Esophagus mucosa (tissue), 1 donor: ENCODE results near the gene IRF6. TPM values are rescaled to one million over a fixed set of nuclear protein-coding genes. Genes with fewer than 3 reads are reported as not detected.

Experiments used
- ATAC-seq: fragments of 200-7000 bp; cut with Tn5 transposase; one replicate; pipeline ENCODE4 v1.9.1; 2020
- total RNA-seq: library from RNA; stranded (reverse); gene quantifications from one replicate; pipeline ENCODE4 v1.2.4, GENCODE V29; 2023
- donor health status: DM: yes; HTN: yes; CAD: no.

Gene IRF6
- 159 TPM for total RNA-seq

GRCh38 chr1:209805875-209806760 lies at the start of gene IRF6:
IRF6 (minus strand) TSS chr1:209806142; CDS start chr1:209801413, 4,729 bp downstream.
- peak; percentile 93 for ATAC-seq

- no peak for ATAC-seq
Measured at GRCh38 chr1:209855623-209856022, 49.7 kb upstream of the IRF6 start.

- no peak for ATAC-seq
Measured at GRCh38 chr1:209855006-209855405, 49.1 kb upstream of the IRF6 start.

- ATAC-seq: no peak
Measured at GRCh38 chr1:209854196-209854595, 48.3 kb upstream of the IRF6 start.

- no peak for ATAC-seq
Measured at GRCh38 chr1:209853676-209854075, 47.7 kb upstream of the IRF6 start.

GRCh38 chr1:209850342-209850979 lies 44.5 kb upstream of the IRF6 start:
- ATAC-seq: peak; percentile 56

- no peak for ATAC-seq
Measured at GRCh38 chr1:209849388-209849787, 43.4 kb upstream of the IRF6 start.

GRCh38 chr1:209845408-209845725 lies 39.4 kb upstream of the IRF6 start:
- ATAC-seq: no peak

GRCh38 chr1:209844695-209845407 lies 38.9 kb upstream of the IRF6 start:
- no peak for ATAC-seq

- no peak for ATAC-seq
Measured at GRCh38 chr1:209840611-209841010, 34.7 kb upstream of the IRF6 start.

GRCh38 chr1:209839875-209840546 lies 34.1 kb upstream of the IRF6 start:
- peak; percentile 96 for ATAC-seq

- ATAC-seq: no peak
Measured at GRCh38 chr1:209838537-209838936, 32.6 kb upstream of the IRF6 start.

- ATAC-seq: no peak
Measured at GRCh38 chr1:209837671-209838070, 31.7 kb upstream of the IRF6 start.

- no peak for ATAC-seq
Measured at GRCh38 chr1:209835782-209836298, 29.9 kb upstream of the IRF6 start.

GRCh38 chr1:209831615-209832014 lies 25.7 kb upstream of the IRF6 start:
- ATAC-seq: no peak

GRCh38 chr1:209830722-209831121 lies 24.8 kb upstream of the IRF6 start:
- no peak for ATAC-seq

- ATAC-seq: no peak
Measured at GRCh38 chr1:209829716-209830115, 23.8 kb upstream of the IRF6 start.

GRCh38 chr1:209827384-209828262 lies 21.7 kb upstream of the IRF6 start, which contains the start of gene UTP25:
UTP25 (plus strand) TSS chr1:209827972; CDS start chr1:209828064, 92 bp downstream.
- ATAC-seq: peak; percentile 85

- peak; percentile 63 for ATAC-seq
Measured at GRCh38 chr1:209825591-209826434, 19.9 kb upstream of the IRF6 start.
